Upper lobe of left lung (tissue), 6 donors: ENCODE measurements around the gene MYO1G. TPM values are rescaled to one million over a fixed set of nuclear protein-coding genes. Genes with fewer than 3 reads are reported as not detected.
A peak's percentile ranks its signal among the peaks of the same experiment; 100 is the strongest.
"Not testable (repeated sequence)": the region's sequence is repeated elsewhere in the genome, so short reads cannot be mapped to it uniquely, and the experiment has no call there.

ENCODE experiments used
- ATAC-seq, 2 donors: fragments of 200-7000 bp; cut with Tn5 transposase; one replicate each; pipeline ENCODE4 v1.9.1; 2022; ENCODE audit warnings: mild to moderate bottlenecking in 2 of 2, moderate library complexity in 2 of 2; ENCODE audit not compliant: low FRiP score in 2 of 2
- DNase-seq, 2 donors: peaks; one replicate each; pipeline ENCODE4 v3.0.0-alpha.2; 2019 to 2020
- H3K27ac ChIP-seq, 4 donors: fragments of 200-600 bp; sonication (generic); one replicate each; pipeline ENCODE4 v1.5.1; 2016 to 2019
- H3K27me3 ChIP-seq, 4 donors: fragments of 200-600 bp; sonication (generic); one replicate each; pipeline ENCODE4 v1.5.1; 2017 to 2019
- H3K36me3 ChIP-seq, 4 donors: fragments of 200-600 bp; sonication (generic); one replicate each; pipeline ENCODE4 v1.5.1; 2016 to 2019
- H3K4me1 ChIP-seq, 4 donors: fragments of 200-600 bp; sonication (generic); one replicate each; pipeline ENCODE4 v1.5.1; 2018 to 2019
- H3K4me3 ChIP-seq, 4 donors: fragments of 200-600 bp; sonication (generic); one replicate each; pipeline ENCODE4 v1.5.1; 2017 to 2019; ENCODE audit warnings: mild to moderate bottlenecking in 2 of 4, moderate library complexity in 1 of 4
- H3K9me3 ChIP-seq, 4 donors: fragments of 200-600 bp; sonication (generic); one replicate each; pipeline ENCODE4 v1.5.1; 2018 to 2019
- EP300 ChIP-seq, 4 donors: sonication (generic); formaldehyde crosslinking; IDR thresholded peaks; one replicate each; pipeline ENCODE4 v1.5.1; 2017; ENCODE audit warnings: antibody characterized with exemption in 4 of 4, control low read depth in 2 of 4
- POLR2A ChIP-seq, 4 donors: fragments of 450-650 bp; IDR thresholded peaks; one replicate each; pipeline ENCODE4 v1.5.1; 2016 to 2017; ENCODE audit warnings: antibody characterized with exemption in 4 of 4, mild to moderate bottlenecking in 2 of 4
- POLR2AphosphoS5 ChIP-seq, 2 donors: sonication (generic); formaldehyde crosslinking; IDR thresholded peaks; one replicate each; pipeline ENCODE4 v1.5.1; 2017; ENCODE audit warnings: antibody characterized with exemption in 2 of 2
- WGBS, 2 donors: methylation state at CpG; one replicate each; pipeline ENCODE4 v1.1.5; 2017 to 2018; 5-methylcytosine and 5-hydroxymethylcytosine counted together
- total RNA-seq, 6 donors: library from RNA; depleted of rRNA in 4 of 6; stranded (reverse); fragments of >200 nt in 4 of 6; gene quantifications; one replicate each; pipeline versions ENCODE4 v1.1.0 to v1.2.1, GENCODE V29; 2016 to 2021
- TF ChIP-seq, protein P1 (sequence below), 6 experiments: fragments of 450-650 bp in 4 of 6; fragments of 200-600 bp in 2 of 6; sonication (generic) in 2 of 6; IDR thresholded peaks; one replicate each; pipeline ENCODE4 v1.5.1; 2016 to 2019; ENCODE audit warnings: antibody characterized with exemption in 6 of 6
- donor health status: DM: no; HTN: no; CAD: no; lungs with moderate emphysema.
- donor health status: DM: no; HTN: yes; CAD: no; lungs with severe emphysema.

Gene MYO1G
- total RNA-seq, 6 donors from 2014 or later, result 19.7 to 51.3 (median 38.0) TPM

GRCh38 chr7:44999245-45000092, 20.7 kb upstream of the MYO1G start:
- Histone ChIP-seq H3K27me3 (no peaks in the 10 kb centered on the region), H3K27ac (peak overlapping the region; percentile 77 to 95 (median 89)), H3K9me3 (no peaks in the 10 kb centered on the region), H3K36me3 (peaks cover 0 to 4% (median 0%) of the 10 kb centered on the region in 4 donors), H3K4me1 (peaks cover 17 to 37% (median 18%) of the 10 kb centered on the region in 4 donors), H3K4me3 (peak overlapping the region; percentile 54 to 97 (median 84))
- ATAC-seq (peak; percentile 97 to 99), DNase-seq (peak; percentile 98 to 100)
- 0 to 3% methylated on average over 13 to 56 of the region's 66 CpGs for WGBS, 2 donors
- no peak for TF ChIP-seq EP300 (IDR thresholded peaks at IDR 0.05)
- TF ChIP-seq POLR2AphosphoS5 (IDR thresholded peaks at IDR 0.05), result peak; percentile 13
- peak in 2 of 4 donors; percentile 42 to 59 for TF ChIP-seq POLR2A (IDR thresholded peaks at IDR 0.05)
- TF ChIP-seq, protein P1, sequence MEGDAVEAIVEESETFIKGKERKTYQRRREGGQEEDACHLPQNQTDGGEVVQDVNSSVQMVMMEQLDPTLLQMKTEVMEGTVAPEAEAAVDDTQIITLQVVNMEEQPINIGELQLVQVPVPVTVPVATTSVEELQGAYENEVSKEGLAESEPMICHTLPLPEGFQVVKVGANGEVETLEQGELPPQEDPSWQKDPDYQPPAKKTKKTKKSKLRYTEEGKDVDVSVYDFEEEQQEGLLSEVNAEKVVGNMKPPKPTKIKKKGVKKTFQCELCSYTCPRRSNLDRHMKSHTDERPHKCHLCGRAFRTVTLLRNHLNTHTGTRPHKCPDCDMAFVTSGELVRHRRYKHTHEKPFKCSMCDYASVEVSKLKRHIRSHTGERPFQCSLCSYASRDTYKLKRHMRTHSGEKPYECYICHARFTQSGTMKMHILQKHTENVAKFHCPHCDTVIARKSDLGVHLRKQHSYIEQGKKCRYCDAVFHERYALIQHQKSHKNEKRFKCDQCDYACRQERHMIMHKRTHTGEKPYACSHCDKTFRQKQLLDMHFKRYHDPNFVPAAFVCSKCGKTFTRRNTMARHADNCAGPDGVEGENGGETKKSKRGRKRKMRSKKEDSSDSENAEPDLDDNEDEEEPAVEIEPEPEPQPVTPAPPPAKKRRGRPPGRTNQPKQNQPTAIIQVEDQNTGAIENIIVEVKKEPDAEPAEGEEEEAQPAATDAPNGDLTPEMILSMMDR (IDR thresholded peaks at IDR 0.05), result peak in 1 of 6 experiments; percentile 17

DNA sequence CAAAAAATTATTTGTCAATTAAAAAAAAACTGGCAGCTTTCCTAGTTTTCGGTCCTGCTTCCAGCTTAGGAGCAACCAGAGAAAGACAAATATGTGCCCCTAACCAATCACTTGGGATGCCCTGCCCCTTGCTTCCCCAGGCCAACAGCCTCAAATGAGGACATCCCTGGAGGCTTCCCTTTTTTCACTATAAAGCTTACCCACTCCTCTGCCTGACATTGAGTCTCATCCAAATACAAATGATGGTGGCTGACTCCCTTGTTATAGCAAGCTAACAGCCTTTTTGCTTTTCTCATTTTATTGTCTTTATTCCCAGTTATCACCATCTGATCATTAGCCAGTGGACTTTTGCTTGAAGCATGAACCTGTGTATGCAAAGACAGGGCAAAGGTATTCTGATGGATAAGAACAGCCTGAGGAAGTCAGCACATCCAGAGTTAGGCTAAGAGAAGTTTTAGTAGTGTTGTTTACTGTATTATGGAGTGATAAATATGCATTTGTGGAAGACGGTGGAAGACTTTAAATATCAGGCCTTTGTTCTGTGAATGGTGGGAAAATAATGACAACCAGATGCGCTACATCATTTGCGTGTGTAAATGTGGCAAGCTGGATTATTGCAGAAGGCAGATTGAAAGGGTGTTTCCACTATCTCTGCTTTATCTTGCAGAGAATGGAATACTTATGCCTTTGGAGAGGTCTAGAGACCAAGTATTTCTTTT, 19.5 kb upstream of the MYO1G start:
- H3K4me3 ChIP-seq, result peak overlapping the region in 2 of 4 donors; percentile 79 to 90

GRCh38 chr7:44995555-44996493, 17.0 kb upstream of the MYO1G start:
- H3K27me3 ChIP-seq, result no peaks in the 10 kb centered on the region
- no peaks in the 10 kb centered on the region for H3K9me3 ChIP-seq
- no peak overlapping the region for H3K4me3 ChIP-seq
- TF ChIP-seq POLR2AphosphoS5 (IDR thresholded peaks at IDR 0.05) (no peak), EP300 (IDR thresholded peaks at IDR 0.05) (no peak), POLR2A (IDR thresholded peaks at IDR 0.05) (no peak)
- TF ChIP-seq, protein P1 (IDR thresholded peaks at IDR 0.05), result no peak
- WGBS, 2 donors, result 86 to 96% methylated on average over 8 of the region's 8 CpGs
- no peak for DNase-seq
- ATAC-seq, result no peak
- H3K27ac ChIP-seq, result no peak overlapping the region
- H3K4me1 ChIP-seq, result peaks cover 4 to 11% (median 7%) of the 10 kb centered on the region in 4 donors
- H3K36me3 ChIP-seq, result no peaks in the 10 kb centered on the region

More for the DNA sequence above, 19.5 kb upstream of the MYO1G start:
- Histone ChIP-seq H3K36me3 (peaks cover 0 to 4% (median 0%) of the 10 kb centered on the region in 4 donors), H3K27ac (peak overlapping the region; percentile 77 to 95 (median 89)), H3K9me3 (no peaks in the 10 kb centered on the region), H3K4me1 (peaks cover 17 to 33% (median 18%) of the 10 kb centered on the region in 4 donors), H3K27me3 (no peaks in the 10 kb centered on the region)
- ATAC-seq, result no peak
- no peak for DNase-seq
- WGBS, 2 donors, result 82 to 89% methylated on average over 4 of the region's 4 CpGs
- TF ChIP-seq EP300 (IDR thresholded peaks at IDR 0.05), result no peak
- TF ChIP-seq POLR2AphosphoS5 (IDR thresholded peaks at IDR 0.05), result no peak
- TF ChIP-seq, protein P1 (IDR thresholded peaks at IDR 0.05), result no peak
- TF ChIP-seq POLR2A (IDR thresholded peaks at IDR 0.05), result no peak

DNA sequence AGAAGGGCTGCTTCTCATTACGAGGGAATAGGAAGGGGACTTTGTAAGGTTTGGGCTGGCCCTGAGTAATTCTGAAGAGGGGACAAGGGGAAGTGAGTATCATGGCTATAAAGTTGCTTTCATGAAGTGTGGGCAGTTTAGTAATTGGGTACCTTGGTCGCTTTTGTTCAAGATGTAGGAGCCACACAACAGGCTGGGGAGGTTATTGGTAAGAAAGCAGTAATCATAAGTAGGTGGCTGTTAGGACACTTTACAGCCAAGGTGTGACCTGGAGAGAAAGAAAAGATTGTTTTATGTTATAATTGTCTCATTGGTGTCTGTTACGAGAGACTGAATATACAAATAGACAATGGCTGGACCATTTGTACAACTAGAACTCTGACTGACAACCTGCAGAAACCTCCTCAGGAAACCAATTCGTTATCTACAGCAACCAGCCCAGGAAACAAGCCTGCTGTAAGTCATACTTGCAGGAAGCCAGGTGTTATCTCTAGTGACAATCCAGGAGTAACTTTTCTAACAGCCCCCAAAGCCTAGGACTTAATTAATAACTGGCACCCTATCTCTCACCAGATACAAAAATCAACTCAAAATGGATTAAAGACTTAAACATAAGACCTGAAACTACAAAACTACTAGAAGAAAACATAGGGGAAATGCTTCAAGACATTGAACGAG, 16.2 kb upstream of the MYO1G start:
- Histone ChIP-seq H3K27me3 (no peaks in the 10 kb centered on the region), H3K36me3 (no peaks in the 10 kb centered on the region), H3K27ac (no peak overlapping the region), H3K4me3 (no peak overlapping the region), H3K9me3 (no peaks in the 10 kb centered on the region), H3K4me1 (peaks cover 3 to 10% (median 6%) of the 10 kb centered on the region in 4 donors)
- WGBS, 2 donors, result 69 to 70% methylated on average over 5 of the region's 5 CpGs
- DNase-seq (no peak), ATAC-seq (no peak)
- TF ChIP-seq EP300 (IDR thresholded peaks at IDR 0.05) (no peak), POLR2AphosphoS5 (IDR thresholded peaks at IDR 0.05) (no peak), POLR2A (IDR thresholded peaks at IDR 0.05) (no peak)
- TF ChIP-seq, protein P1 (IDR thresholded peaks at IDR 0.05), result no peak

DNA sequence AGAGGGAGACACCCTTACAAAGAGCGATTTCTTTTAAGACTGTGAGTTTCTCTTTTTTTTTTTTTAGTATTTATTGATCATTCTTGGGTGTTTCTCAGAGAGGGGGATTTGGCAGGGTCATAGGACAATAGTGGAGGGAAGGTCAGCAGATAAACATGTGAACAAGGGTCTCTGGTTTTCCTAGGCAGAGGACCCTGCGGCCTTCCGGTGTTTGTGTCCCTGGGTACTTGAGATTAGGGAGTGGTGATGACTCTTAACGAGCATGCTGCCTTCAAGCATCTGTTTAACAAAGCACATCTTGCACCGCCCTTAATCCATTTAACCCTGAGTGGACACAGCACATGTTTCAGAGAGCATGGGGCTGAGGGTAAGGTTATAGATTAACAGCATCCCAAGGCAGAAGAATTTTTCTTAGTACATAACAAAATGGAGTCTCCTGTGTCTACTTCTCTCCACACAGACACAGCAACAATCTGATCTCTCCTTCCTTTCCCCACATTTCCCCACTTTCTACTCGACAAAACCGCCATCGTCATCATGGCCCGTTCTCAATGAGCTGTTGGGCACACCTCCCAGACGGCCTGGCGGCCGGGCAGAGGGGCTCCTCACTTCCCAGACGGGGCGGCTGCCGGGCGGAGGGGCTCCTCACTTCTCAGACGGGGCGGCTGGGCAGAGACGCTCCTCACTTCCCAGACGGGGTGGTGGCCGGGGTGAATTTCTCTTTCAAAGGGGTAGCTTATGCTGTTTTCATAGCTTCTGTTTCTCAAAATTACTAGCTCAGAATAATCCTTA, 13.4 kb upstream of the MYO1G start:
- H3K27ac ChIP-seq, ATAC-seq, DNase-seq: not testable (repeated sequence)

More for the DNA sequence above, 13.4 kb upstream of the MYO1G start:
- H3K4me1 ChIP-seq, result peaks cover 0 to 11% (median 7%) of the 10 kb centered on the region in 4 donors
- not testable (repeated sequence) for H3K4me3 ChIP-seq, H3K27me3 ChIP-seq, H3K36me3 ChIP-seq, H3K9me3 ChIP-seq
- WGBS, 2 donors, result 69 to 83% methylated on average over 12 to 19 of the region's 21 CpGs
